MCF 10A (cell line): ENCODE measurements around the gene PDIA5. TPM values are rescaled to one million over a fixed set of nuclear protein-coding genes. Genes with fewer than 3 reads are reported as not detected.

Experiments used
- BruUV-seq: library from RNA; stranded (reverse); fragments of 400-500 nt; replicated peaks from 2 replicates; lab custom pipeline; 2021; lab: Mats Ljungman, UMichigan
- CTCF ChIA-PET: fragments of 300-600 bp; sonication (Branson Sonifier 250); formaldehyde crosslinking; extraction: SDS; loops from one replicate; lab custom pipeline; 2021; ENCODE audit warnings: antibody characterized with exemption, inconsistent platforms; lab: Yijun Ruan, JAX
- POLR2A ChIA-PET: fragments of 300-600, 350-650 bp; sonication (Branson Sonifier 250); formaldehyde crosslinking; extraction: SDS; loops from one replicate; lab custom pipeline; 2020; ENCODE audit warnings: antibody characterized with exemption, inconsistent platforms; lab: Yijun Ruan, JAX
- DNase-seq: peaks from one replicate; pipeline ENCODE4 v3.0.0-alpha.2; 2018; ENCODE audit not compliant: unreplicated experiment
- H3K27ac Mint-ChIP-seq: one replicate; pipeline ENCODE4 v1.8.0; 2022; ENCODE audit warnings: mild to moderate bottlenecking, low read depth, mixed read lengths; ENCODE audit not compliant: unreplicated experiment
- H3K27me3 Mint-ChIP-seq: one replicate; pipeline ENCODE4 v1.8.0; 2022; ENCODE audit warnings: mixed read lengths; ENCODE audit not compliant: insufficient read depth, unreplicated experiment
- H3K36me3 Mint-ChIP-seq: one replicate; pipeline ENCODE4 v1.8.0; 2022; ENCODE audit warnings: mild to moderate bottlenecking, moderate library complexity, mixed read lengths; ENCODE audit not compliant: insufficient read depth, unreplicated experiment
- H3K4me1 Mint-ChIP-seq: one replicate; pipeline ENCODE4 v1.8.0; 2022; ENCODE audit warnings: mixed read lengths; ENCODE audit not compliant: insufficient read depth, unreplicated experiment
- H3K4me3 Mint-ChIP-seq: one replicate; pipeline ENCODE4 v1.8.0; 2022; ENCODE audit warnings: mild to moderate bottlenecking, moderate library complexity, mixed read lengths; ENCODE audit not compliant: unreplicated experiment
- H3K9me3 Mint-ChIP-seq: one replicate; pipeline ENCODE4 v1.8.0; 2022; ENCODE audit warnings: mixed read lengths; ENCODE audit not compliant: unreplicated experiment
- CTCF ChIP-seq: fragments of 200-600 bp; IDR thresholded peaks from one replicate; pipeline ENCODE4 v1.8.0; 2022; ENCODE audit warnings: antibody characterized with exemption, mild to moderate bottlenecking; ENCODE audit not compliant: unreplicated experiment
- intact Hi-C: fragments of 100-400 bp; cut with micrococcal nuclease; formaldehyde crosslinking; loops from 2 replicates; pipeline ENCODE4 v1.14.1; 2022
- total RNA-seq: library from RNA; stranded (reverse); gene quantifications from 2 replicates; pipeline ENCODE4 v1.2.3, GENCODE V29; 2022

Gene PDIA5
- total RNA-seq, 1 experiment from 2014 or later = 47.7 TPM

GRCh38 chr3:123198372-123198771 is 131.5 kb downstream of the PDIA5 start:
- no TSS peak for BruUV-seq
- Mint-ChIP-seq H3K27ac (no peak overlapping the region), H3K9me3 (peaks cover 6% of the 10 kb centered on the region), H3K4me1 (peaks cover 8% of the 10 kb centered on the region), H3K36me3 (no peaks in the 10 kb centered on the region), H3K27me3 (no peaks in the 10 kb centered on the region), H3K4me3 (no peak overlapping the region)
- ChIA-PET POLR2A (no interaction called here), CTCF (interaction anchor here (0.7 kb wide), 1 partner anchor 12 kb away, joined by 4 read pairs; no protein-coding TSS in a partner anchor)
- no peak for DNase-seq
- TF ChIP-seq CTCF = no peak
- intact Hi-C loops = no loop called here

- intact Hi-C loops = no loop called here
- CTCF ChIA-PET = no interaction called here
- Mint-ChIP-seq H3K9me3 (peaks cover 6% of the 10 kb centered on the region), H3K27me3 (no peaks in the 10 kb centered on the region), H3K36me3 (no peaks in the 10 kb centered on the region), H3K4me3 (peak overlapping the region; percentile 86), H3K27ac (peak overlapping the region; percentile 61), H3K4me1 (peaks cover 8% of the 10 kb centered on the region)
- POLR2A ChIA-PET = interaction anchor here (0.6 to 1.8 kb wide), 20 partner anchors 8 to 817 kb away, joined by 3 to 8 read pairs (median 4); partner anchors contain the start of gene FAM162A
- no peak for TF ChIP-seq CTCF
- BruUV-seq = TSS peak; percentile 94
- no peak for DNase-seq
These were observed 134.4 kb downstream of the PDIA5 start for GRCh38 chr3:123201223-123201556.

- CTCF ChIA-PET = no interaction called here
- Mint-ChIP-seq H3K27ac (peak within 1 kb of the TSS; percentile 61), H3K4me3 (peak within 1 kb of the TSS; percentile 86), H3K27me3 (no peaks in the 10 kb centered on the region), H3K4me1 (peaks cover 8% of the 10 kb centered on the region), H3K9me3 (peaks cover 6% of the 10 kb centered on the region), H3K36me3 (peaks cover 2% of the 10 kb centered on the region)
- BruUV-seq = no TSS peak
- POLR2A ChIA-PET = interaction anchor here (0.6 to 1.8 kb wide), 28 partner anchors 9 to 832 kb away, joined by 3 to 8 read pairs (median 4); partner anchors contain the start of gene FAM162A
- intact Hi-C loops = no loop called here
- no peak for TF ChIP-seq CTCF
- peak; percentile 96 for DNase-seq
These were observed 135.0 kb downstream of the PDIA5 start, which contains the start of gene SEC22A for GRCh38 chr3:123201557-123202427. SEC22A (plus strand) TSS chr3:123201943; CDS start chr3:123209218, 7,275 bp downstream.

- POLR2A ChIA-PET = interaction anchor here (0.6 to 1.8 kb wide), 15 partner anchors 8 to 819 kb away, joined by 3 to 7 read pairs (median 4); partner anchors contain the start of gene FAM162A
- H3K4me1 Mint-ChIP-seq = peaks cover 8% of the 10 kb centered on the region
- CTCF ChIA-PET = no interaction called here
- DNase-seq = peak; percentile 3
- peak overlapping the region; percentile 61 for H3K27ac Mint-ChIP-seq
- intact Hi-C loops = no loop called here
- peaks cover 5% of the 10 kb centered on the region for H3K36me3 Mint-ChIP-seq
- no peaks in the 10 kb centered on the region for H3K27me3 Mint-ChIP-seq
- H3K9me3 Mint-ChIP-seq = peaks cover 6% of the 10 kb centered on the region
- TSS peak; percentile 56 for BruUV-seq
- peak overlapping the region; percentile 86 for H3K4me3 Mint-ChIP-seq
- no peak for TF ChIP-seq CTCF
These were observed 135.6 kb downstream of the PDIA5 start for GRCh38 chr3:123202451-123202850.
